C1 segment of cervical spinal cord (tissue), 14 donors: ENCODE results near the gene TMPRSS6.

Source experiments
- DNase-seq, 14 donors: peaks; one replicate each; lab custom pipeline; 2025; lab: John Stamatoyannopoulos, UW

The TMPRSS6 gene

DNA sequence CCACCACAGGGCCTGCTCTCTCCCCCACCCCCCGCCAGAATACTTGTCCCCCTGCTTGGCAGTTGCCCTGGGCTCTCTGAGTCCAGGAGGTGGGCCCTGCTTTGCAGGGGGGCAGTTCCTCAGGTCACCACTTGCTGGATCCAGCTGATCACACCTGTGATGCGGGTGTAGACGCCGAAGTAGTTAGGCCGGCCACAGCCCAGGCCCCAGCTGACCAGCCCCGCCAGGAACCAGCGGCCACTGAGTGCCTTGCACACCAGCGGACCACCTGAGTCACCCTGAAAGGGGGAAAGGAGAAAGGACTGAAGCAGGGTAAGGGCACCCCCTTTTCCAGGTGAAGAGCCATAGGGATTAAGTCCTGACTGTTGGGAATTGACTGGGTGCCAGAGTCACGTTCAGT is 43.6 kb downstream of the TMPRSS6 start:
- DNase-seq, result no peak

GRCh38 chr22:37065180-37065579 is 44.3 kb downstream of the TMPRSS6 start:
- DNase-seq, result no peak

DNA sequence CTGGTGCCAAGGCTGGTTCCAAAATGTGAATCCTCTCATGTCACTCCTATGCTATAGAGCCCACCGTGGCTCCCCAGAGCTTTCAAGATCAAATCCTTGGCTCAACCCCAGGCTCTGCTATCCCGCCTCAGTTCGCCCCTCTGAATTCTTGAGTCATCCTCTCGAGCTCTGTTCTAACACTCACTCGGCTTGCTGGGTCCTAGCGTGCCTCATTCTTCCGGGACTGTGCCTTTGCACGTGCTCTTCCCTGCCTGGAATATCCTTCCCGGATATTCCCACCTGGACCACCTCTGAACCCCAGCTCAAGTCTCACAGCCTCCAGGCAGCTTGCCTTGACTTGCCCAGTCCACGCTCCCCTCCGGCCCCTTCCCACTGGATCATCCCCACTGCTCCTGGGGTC is 45.0 kb downstream of the TMPRSS6 start:
- DNase-seq, result no peak

DNA sequence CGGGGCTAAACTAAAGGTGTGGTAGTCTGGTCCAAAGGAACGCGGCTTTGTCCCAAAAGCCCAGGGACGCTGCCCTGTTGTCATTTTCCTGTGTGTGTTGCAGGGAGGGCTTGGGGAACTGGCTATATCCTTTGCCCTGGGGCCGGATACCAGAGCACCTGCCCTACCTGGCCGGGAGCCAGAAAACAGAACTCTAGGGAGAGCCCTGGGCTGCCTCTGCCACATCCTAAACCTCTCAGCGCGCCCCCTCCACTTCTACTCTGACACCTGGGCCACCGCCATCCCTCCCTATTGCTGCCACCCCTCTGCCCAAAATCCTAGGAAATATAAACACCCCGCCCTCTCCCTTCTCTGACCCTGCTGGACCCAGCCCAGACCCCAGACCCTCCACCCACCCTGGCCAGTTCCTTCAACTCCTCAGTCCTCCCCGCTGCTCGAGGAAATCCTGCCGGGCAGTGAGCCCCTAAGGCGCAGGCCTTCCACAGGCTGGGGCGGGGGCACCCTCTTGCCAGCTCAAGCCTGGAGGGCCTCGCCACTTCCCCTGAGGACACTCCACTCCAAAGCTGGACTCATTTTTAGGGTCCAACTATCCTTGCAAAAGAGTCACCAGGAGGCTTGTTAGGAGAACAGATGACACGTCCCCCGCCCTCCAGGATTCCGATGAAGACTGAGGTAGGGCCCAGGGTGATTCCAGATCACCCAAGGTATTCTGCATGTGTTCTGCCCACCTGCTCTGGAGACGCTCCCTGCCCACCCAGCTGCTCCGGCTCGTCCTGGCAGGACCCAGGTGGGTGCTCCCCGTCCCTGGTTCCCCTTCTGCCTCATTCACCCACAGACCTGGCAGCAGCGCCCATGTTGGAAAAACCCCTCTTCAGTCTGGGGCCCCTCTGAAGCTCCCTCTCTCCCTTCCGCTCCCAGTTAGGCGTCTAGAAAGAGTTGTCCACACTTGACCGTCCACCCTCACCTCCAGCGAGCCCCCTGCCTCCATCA is 45.8 kb downstream of the TMPRSS6 start:
- DNase-seq, result no peak

- no peak for DNase-seq
These were observed 46.7 kb downstream of the TMPRSS6 start for GRCh38 chr22:37062702-37063381.

DNA sequence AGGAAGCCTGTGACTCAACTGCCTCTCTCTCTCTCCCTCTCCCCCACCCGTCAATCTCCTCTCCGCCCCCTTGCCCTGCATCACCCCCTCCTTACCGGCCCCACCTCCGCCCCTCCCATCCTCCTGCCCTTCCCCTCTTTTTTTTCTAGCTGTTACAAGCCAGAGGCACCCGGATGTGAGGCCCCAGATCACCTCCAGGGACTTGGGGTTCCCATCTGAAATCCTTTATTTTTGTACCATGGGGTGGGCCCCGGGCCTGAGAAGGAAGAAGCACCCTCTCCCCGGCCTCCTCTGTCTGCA is 47.2 kb downstream of the TMPRSS6 start:
- DNase-seq, result no peak

- no peak for DNase-seq
These were observed 47.7 kb downstream of the TMPRSS6 start for GRCh38 chr22:37061611-37062375.

DNA sequence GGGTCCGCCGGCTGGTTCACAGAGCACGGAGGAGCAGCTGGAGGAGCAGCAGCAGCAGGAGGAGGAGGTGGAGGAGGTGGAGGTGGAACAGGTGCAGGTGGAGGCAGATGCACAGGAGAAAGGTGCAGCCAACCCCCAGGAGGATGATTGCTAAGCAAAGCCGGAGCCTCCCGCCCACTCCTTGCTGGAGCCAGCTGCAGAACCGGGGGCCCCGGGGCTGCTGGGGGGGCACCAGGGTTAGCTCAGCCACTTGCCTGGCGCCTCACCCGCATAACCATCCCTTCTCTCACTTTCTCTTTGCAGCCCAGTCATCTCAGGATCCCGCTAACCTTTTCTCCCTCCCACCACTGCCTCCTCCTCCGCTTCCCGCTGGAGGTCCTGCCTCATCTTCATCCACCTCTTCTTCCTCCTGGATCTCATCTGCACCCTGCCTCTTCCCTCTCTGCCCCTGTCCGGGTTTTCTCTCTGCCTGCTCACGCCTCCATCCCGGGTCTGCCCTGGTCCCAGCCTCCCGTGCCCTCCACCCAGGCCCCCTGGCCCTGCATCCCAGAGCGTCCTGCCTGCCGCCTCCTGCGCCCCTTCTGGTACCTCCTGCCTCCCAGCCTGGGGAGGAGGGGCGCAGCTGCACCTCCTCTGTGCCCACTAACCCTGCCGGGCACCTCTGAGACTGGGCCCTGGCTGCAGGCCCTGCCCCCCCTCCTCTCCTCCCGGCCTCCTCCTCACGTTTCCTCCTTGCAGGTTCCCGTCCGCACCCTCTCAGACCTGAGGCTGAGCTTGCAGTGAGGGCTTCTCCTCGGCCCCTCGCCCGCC is 48.5 kb downstream of the TMPRSS6 start:
- no peak for DNase-seq

GRCh38 chr22:37059876-37060449 is 49.5 kb downstream of the TMPRSS6 start:
- DNase-seq, result no peak

- no peak for DNase-seq
These were observed 50.4 kb downstream of the TMPRSS6 start for GRCh38 chr22:37058917-37059701.

DNA sequence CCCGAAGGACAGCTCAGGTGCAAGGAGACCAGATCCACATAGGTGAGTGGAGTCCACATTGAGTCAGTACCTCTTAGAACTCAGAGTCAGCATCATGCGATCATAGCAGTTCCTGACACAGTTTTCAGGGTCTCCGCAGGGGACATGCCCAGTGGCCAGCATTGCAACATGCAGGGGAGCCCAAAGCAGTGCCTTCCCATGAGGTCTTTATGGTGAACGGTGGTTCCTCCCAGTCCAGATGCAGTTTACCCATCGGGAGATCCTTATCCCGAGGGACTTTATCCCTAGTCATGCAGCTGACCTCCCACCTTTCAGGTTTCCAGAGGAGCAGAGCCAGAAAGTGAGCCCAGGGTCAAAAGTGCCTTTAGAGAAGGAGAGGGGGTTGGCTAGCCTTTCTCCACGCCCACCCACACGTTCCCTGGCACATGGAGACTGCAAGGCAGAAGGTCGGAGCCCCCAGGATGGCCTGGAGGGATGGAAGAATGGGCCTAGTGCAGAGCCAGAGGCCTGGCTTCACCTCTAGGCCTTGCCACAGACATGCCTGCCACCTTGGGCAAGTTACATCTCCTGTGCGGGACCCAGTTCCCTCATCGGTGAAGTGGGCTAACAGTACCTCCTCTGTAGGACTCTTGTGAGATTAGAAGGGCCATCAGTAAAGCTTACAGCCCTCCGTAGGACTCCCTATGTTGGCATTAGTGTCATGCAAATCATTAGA is 51.6 kb downstream of the TMPRSS6 start:
- DNase-seq, result no peak

- no peak for DNase-seq
These were observed 52.3 kb downstream of the TMPRSS6 start for GRCh38 chr22:37057226-37057625.

DNA sequence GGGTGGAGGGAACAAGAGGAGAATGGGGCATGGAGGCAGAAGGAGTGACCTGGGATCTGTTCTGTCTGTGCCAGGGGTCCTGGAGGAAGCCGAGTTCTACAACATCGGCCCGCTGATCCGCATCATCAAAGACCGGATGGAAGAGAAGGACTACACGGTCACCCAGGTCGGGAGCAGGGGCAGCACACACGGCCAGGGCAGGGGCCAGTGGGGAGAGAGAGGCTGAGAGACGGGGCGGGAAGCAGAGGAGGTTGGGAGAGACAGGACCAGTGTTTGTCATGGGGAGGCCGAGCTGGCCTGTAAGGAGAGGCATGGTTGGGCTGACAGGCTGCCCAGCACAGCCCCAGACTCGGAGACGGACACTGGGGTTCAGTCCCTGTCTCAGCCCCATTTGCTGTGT is 53.3 kb downstream of the TMPRSS6 start:
- DNase-seq, result no peak

GRCh38 chr22:37054600-37055365 is 54.7 kb downstream of the TMPRSS6 start:
- DNase-seq, result no peak

- DNase-seq, result no peak
These were observed 55.5 kb downstream of the TMPRSS6 start for GRCh38 chr22:37054056-37054395.

DNA sequence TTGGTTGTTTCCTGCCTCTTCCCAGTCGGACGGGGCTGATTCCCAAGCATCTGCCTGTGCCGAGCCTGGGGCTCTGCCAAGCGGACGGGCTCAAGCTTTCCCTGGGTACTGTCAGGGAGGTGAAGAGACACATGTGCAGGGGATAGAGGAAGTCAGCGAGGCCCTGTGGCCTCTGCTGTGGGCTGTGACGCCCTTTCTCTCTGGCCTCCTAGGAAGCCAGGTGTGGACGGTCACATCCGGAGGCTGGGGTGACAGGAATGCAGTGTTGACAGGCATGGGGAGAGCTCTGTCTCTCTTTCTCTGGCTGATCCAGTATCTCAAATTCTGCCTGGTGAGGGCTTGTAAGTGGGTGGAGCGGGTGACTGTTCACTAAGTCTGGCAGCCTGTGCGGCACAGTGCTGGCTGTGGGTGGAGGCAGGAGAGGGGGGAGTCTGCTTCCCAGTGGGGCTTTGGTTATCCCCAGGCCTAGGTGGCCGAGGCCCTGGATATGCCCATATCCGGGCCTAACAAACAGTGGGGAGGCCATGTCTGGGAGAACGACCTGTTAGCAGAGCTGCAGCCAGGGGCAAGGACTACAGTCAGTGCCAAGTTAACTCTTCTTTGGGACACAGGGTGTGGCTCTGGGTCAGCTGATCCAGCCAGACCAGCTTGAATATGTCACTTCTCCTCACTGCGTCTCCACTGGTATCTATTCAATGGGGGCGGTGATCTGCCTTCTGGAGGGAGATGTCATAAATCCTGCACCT is 56.0 kb downstream of the TMPRSS6 start:
- no peak for DNase-seq

- peak in 1 of 14 donors; percentile 12 for DNase-seq
These were observed 56.9 kb downstream of the TMPRSS6 start for GRCh38 chr22:37052386-37053309.
